ENCODE data around the gene ADAM23.

The ADAM23 gene

DNA sequence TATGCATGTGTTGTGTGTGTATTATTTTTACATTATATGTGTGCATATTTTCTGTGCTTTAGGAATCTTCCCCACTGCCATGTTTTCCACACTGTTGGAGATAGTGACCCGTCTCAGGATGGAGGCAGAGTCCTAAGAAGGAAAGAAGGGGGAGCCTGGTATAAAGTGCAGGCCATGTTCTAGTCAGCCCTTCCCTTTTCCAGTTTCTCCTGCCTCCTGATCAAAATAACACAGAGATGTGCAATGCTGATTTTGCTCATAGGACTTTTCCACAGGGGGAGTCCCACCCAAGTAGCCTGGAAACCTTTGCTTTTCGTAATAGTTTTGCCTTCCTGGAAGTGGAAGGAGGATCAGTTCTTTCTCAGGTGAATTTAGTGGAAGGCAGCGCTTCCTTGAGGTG lies 126.1 kb downstream of the ADAM23 start:
- no peak for DNase-seq (ENCODE audit: low spot score)

DNA sequence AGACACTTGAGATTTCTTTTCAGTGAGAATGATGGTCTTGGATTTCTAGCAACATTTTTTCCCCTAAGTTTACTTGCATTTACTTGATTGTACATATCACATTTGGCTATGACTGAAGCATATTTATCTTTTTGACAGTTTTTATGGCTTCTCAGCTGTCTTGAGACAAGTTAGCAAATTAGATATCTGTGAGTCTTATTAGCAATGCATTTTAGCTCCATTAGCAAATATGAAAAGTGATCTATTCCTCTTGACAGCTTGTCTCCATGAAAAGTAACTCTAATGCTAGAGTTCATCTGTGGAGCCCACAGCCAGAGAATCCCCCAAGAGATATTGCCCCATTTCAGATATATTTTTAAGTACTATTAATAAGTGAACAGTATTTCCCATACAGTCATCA lies 126.9 kb downstream of the ADAM23 start:
- no peak for DNase-seq (ENCODE audit: low spot score)

DNA sequence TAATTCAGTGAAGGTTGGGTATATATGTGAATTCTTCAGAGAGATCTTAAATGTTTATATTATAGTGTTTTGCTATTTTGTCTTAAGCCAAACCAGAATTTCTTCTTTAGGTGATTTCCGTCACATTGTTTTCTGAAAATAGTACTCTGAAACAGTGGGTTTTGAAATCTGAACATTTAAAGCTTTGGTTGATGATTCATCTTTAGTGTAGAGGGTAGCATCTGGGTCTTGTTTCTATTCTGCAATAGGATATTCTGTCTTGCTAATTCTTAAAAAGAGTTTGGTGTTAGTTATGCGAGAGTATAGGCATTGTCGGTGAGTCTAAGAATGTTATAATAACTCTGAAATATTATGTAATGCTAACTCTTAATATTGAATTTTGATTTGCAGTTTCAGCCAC lies 129.4 kb downstream of the ADAM23 start:
- no peak for DNase-seq (ENCODE audit: low spot score)

DNA sequence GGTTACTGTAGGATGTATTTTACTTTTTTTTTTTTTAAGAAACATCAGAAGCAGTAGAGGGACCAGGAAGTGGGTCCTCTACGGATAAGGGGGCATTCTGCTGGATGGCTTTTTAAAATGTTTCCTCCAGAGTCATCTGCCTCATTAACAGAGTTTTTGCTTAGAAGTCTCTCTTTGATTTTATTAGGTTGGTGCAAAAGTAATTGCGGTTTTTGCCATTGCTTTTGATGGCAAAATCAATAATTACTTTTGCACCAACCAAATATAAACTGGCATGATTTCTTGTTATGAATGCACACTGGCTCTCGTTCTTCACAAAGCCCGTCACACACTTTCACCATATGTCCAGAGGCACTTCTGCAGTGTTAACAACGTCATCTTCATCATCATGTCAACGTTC lies 130.5 kb downstream of the ADAM23 start:
- DNase-seq (ENCODE audit: low spot score) = no peak

DNA sequence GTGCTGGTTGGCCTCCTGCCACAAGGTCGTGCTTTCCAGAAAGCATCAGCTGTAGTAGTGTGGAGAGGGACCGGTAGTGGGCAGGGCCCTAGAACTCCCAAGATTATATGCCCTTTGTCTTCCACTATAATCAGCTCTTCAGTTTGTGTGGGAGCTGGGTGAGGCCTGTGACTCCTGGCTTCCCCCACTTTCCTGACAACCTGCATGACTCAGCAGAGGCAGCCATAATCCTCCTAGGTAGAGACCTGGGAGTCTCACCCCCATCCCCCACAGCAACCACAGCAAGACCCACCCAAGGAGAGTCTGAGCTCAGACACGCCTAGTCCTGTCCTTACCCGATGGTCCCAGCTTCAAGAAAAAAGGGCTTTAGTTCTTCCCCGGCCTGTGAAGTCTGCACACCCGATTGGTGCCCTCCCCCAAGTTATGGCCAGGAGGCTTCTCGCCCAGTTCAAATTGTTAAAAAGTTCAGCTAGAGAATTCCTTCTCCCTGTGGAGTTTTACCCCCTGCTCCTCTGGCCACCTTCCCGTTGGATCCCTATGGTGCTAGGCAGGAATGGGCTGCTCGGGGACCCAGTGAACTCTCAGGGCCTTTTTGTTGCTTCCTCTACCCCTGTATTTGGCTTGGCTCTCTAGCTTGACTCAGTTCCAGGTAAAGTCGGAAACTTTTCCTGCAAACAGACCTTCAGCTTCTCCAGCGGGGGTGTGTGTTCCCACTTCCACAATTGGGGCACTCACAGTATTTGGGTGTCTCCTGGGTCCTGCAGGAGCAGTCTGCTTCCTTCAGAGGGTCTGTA lies 141.2 kb downstream of the ADAM23 start:
- no peak for DNase-seq (ENCODE audit: low spot score)

DNA sequence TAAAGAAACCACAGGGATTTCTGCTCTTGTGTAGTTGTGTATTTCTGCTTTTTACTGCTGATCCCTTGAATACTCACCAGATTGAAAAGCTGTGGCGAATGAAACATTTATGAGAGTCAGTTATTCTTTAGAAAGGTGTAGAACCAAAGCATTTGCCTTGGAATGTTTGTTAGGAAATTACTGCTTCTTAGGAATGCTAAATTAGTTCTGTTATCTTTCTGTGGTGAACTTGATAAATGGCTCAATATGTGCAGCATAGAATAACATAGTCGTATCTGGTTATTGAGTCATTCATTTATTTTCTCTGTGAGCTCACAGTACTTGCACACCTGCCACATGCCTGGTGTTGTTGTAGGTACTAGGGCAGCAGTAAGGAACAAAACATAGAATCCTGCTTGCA lies 142.0 kb downstream of the ADAM23 start:
- DNase-seq (ENCODE audit: low spot score) = no peak

DNA sequence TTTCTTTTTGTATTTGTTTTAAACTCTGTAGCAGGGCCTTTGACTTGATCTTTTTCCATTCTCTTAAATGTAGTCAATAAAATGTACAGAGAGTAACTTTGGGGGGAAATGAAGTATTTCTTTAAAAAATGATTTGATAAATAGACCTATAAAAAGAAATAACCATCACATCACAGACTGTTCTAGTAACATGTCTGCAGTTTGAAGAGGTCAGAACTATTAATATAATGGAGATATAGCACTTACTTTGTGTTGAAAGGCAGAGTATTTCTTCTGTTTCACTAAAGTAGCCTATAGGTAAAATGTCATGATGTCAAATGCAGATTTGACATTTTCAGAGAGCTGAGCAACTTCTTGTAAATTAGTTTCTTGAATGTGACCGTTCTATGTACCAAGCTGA lies 143.3 kb downstream of the ADAM23 start:
- DNase-seq (ENCODE audit: low spot score) = no peak

DNA sequence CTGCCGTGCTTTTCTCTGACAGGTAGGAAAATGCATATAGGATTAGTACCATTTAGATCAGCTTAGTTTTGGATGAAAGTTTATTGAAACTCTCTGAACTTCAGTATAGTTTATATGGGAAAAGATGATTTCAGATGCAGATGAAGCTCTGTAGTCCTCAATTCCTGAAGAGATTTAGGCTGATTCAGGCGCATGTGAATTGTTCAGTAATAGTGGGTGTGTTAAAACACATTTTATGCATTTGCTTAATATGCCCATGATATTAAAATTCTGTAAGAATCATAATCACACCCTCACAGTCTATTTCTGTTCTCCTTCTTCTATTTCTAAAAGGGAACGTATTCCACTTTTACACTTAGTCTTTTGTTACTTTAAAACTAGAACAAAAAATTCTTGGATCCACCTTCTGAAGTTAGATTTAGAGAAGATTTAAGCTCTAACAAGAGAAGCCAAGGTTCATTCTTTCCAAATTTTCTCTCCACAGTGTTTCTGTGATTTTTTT lies 154.4 kb downstream of the ADAM23 start:
- DNase-seq (ENCODE audit: low spot score) = no peak

DNA sequence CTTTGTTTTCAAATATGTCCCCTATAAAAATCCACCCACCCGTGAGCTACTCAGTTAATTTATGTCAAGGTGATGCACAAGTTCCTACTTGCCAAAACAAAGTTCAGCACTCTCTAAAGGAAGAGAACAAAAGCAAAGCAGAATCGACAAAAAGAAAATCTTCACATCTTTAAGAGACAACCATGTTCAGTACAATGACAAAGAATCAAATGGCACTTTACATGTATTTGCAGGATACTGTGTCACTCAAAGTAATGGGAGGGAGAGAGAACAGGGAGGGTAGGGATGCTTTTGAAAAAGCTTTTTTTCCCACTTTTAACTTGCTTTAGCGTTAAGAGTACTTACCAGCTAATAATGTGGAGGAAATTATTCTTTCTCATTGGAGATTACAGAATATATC lies 159.9 kb downstream of the ADAM23 start:
- no peak for DNase-seq (ENCODE audit: low spot score)

DNA sequence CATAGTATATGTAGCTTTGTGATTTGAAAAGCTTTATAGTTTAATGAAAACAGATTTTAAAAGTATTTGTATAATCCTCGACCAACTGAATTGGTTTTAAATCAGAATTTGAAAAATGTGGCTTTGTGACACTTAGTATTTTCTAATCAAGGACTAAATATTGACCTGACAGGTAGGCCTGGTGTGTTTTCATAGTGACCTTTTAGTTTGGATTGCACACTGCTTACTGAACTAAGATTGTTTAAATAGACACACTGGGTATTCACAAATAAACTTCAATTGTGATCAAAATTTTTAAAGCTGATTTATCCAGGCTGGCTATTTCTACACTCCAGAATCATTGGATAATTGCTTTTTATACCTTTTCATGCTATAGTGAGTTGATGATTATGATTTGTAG lies 167.1 kb downstream of the ADAM23 start:
- DNase-seq (ENCODE audit: low spot score) = no peak

DNA sequence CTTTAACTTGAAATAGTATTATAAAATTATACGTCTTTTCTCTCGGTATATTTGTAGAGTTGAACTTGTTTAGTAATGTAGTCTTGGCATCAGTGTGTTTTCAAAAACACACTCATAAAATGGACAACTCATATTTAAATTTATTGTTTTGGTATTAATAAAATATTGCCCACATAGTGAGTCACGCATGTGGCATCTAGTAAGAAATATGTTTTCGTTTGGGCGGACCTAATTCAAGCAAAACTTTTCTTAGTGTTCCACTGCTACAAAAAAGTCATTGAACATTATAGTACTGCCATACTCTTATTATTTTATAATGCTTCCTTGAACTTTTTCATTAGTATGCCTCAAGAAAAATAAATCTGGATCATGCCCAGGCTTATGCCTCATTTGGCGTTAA lies 167.9 kb downstream of the ADAM23 start:
- no peak for DNase-seq (ENCODE audit: low spot score)

DNA sequence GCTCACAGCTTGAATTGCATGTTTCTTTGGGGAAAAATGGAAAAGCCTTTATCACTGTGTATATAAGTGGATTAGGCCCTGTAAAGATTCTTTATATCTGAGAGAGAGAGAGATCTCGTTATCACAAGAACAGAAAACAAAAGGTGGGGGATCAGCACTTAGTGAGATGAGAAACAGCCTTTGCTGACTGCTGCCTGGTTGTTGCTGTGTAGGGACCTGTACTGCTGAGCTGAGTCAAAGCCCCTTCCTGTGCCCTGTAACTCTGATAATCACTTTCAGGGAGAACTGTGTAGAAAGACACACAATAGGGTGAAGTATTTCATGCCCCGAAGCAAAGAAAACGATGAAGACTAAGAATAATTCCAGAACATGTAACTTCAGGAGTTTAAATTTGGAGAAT lies 168.4 kb downstream of the ADAM23 start:
- no peak for DNase-seq (ENCODE audit: low spot score)

DNA sequence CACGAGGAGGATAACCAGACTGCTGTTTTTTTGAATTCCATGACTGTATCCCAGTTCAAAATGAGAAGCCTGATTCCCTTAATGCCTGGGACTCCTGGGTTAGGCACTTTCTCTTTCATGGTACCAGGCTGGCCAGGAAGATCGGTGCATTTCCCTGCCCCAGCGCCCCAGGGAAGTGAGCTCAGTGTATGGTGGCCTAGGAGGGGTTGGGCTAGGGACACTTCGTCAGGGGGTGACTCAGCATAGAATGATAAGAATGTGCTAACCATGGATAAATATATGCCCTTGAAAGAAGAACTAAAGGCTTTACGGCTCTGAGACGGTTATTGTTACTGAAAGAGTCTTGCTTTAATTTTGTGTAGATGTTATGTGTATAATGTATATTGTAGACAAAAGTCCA lies 171.5 kb downstream of the ADAM23 start:
- DNase-seq (ENCODE audit: low spot score) = no peak

DNA sequence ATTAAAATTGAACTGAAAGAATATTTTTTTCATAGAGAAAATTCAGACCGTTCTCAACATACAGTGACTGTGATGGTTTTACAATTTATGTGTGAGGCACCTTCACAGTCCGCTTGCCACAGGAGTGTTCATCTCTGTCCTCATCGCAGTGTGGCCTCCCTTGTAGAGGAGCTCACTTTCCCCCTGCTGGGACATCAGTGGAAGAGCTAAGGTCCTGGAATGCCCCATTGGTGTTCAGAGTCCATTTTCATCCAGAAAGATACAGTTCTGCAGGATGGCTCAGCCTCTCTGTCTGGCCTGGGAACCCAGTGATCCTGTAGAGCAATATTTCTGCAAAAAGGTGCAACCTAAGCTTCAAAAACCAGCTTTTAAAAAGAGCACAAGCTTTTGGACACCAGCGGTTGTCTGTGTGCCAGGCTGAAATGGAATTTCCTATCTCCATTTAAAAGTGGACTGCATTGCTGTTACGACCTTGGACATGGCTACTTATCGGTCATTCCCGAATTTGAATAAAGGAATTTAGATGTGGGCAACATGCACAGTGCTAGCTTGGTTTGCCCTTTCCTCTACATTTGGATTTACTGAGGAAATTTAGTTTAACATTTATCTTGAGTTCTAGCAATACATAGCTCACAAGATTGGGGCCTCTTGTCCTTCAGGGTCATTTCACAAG lies 172.2 kb downstream of the ADAM23 start:
- DNase-seq (ENCODE audit: low spot score) = no peak

DNA sequence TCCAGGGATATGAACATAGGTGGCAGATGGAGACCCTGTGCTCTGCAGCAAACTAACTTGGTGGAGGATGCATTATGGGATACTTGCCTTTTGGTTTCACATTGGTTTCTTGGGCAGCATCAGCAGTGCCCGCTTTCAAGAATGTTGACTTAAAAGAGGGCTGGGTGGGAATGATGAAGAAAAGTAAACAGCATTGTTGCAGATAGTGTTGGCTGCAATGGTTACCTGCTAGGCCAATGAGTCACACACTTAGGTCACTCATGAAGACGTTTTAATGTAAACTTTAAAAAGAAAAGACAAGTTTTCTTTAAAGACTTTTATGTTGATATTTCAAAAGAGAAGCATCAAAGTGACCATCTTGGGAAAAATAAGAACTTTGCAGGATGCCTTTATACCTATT lies 172.8 kb downstream of the ADAM23 start:
- no peak for DNase-seq (ENCODE audit: low spot score)

DNA sequence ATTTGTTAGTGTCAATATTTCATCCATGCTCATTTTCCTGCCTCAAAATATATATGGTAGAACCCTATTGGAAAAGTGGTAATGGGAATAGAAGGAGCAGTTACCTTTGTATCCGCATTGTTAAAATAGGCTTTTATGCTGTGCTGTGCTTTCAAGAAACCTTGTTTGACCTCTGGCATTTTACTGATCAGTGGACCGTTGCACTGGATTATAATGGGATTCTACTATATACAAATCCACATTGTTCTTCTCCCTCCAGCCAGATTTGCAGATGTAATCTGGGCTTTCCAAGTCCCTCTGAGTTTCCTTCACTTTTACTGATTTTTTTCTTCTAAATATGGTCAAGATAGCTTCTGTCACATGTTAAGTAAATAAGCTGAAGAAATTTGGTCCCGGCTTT lies 175.7 kb downstream of the ADAM23 start:
- no peak for DNase-seq (ENCODE audit: low spot score)

DNA sequence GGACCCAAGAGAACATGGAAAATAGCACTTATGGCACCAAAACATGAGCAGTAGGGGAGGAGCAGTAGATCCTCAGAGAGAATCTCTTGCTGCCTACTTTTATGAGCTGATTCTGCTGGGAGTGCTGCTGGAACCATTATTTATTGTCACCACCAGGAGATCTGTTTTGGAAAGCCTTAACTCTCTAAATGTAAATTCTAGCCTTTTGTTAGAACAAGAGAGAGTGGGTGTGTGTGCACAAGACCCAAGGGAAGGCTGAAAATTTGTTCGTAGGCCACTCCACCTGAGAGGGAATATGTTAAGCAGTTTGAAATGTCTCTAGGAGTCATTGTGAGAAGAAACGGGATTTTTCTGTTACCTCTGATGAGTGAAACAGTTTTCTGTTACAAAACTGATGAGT lies 182.8 kb downstream of the ADAM23 start:
- DNase-seq (ENCODE audit: low spot score) = no peak

DNA sequence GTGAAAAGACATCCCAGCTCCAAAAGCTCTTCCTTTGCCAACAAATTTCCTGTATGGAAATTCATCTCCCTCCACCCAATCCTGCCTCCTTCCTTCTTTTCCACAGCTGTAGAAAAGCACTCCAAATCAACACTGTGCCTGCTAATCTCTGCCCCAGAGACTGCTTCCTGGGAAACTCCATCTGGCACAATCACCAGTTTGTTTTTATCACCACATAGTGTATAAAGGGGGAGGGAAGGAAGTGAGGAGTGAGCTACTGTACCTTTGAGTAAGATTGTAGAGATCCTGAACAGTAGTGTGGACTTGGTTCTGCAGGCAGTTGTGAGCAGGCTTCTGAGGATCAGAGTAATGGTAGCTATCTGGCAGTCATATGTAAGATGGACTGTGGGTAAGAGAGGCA lies 184.3 kb downstream of the ADAM23 start:
- no peak for DNase-seq (ENCODE audit: low spot score)

DNA sequence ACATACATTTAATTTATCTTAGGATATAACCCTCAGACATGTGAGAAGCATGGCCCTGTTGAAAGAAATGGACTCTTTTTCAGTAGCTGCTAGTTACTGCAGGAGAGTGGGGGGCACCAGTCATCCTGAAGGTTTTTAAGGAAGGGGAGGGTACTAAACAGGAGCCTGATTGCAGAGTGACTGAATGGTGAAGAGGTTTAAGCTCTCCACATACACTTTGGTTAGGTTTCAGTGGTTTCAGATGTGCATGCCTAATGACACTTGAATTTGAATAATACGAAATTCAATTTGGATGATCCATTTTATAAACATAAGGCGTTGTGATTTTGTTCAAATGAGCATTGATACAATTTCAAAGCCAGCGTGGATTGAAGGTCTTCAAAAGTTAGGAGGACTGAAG lies 188.0 kb downstream of the ADAM23 start:
- no peak for DNase-seq (ENCODE audit: low spot score)

DNA sequence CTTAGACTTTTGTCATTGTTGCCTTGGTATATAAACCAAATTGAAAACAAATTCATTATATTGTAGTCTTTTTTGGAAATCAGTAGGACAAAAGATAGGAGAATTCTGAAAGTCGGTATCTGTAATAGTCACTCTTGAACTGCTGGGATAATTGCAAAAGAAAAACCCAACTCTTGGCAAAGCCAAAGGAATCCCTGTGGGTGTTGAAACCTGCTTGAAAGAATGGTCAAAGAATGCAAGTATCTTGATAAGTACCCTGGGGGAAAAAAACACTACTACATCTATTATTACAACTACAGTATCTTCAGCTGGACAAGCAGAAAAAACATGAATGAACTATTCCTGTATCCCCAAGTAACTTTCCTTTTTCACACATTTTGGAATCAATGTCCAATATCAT lies 191.7 kb downstream of the ADAM23 start:
- no peak for DNase-seq (ENCODE audit: low spot score)

DNA sequence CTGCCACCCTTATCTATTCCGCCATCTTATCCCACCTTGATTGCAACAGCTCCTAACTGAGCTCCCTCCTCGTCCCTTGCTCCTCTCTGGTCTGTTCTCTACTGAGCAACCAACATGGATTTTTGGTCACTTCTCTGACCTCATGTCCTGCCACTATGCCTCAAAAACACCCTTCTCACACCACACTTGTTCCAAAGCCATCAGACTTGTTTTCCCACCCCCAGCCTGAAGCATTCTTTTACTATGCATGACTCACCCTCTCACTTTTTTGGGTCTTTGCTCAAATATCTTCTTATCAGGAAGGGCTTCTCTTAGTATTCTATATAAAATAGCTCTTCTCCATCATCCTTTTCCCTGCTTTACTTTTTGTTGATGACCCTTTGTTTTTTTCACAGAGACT lies 196.3 kb downstream of the ADAM23 start:
- DNase-seq (ENCODE audit: low spot score) = no peak

DNA sequence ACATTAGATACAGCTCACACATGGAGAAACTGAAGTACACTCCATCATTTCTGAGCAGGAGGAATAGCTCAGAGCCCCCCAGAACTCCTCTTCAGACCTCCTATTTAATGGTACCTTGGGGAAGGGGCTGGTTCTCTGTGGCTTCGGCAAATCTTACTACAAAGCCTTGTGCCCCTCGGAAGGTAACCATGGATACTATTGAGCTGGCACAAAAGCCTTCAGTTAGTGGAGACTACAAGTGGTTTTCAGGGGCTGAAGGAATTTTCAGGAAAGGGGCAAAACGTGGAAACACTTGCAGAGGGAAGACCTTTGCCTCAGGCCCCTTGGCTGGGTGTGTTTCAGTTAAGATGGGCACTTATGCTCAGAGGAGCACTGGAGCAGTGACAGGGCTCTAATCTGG lies 197.9 kb downstream of the ADAM23 start:
- no peak for DNase-seq (ENCODE audit: low spot score)

DNA sequence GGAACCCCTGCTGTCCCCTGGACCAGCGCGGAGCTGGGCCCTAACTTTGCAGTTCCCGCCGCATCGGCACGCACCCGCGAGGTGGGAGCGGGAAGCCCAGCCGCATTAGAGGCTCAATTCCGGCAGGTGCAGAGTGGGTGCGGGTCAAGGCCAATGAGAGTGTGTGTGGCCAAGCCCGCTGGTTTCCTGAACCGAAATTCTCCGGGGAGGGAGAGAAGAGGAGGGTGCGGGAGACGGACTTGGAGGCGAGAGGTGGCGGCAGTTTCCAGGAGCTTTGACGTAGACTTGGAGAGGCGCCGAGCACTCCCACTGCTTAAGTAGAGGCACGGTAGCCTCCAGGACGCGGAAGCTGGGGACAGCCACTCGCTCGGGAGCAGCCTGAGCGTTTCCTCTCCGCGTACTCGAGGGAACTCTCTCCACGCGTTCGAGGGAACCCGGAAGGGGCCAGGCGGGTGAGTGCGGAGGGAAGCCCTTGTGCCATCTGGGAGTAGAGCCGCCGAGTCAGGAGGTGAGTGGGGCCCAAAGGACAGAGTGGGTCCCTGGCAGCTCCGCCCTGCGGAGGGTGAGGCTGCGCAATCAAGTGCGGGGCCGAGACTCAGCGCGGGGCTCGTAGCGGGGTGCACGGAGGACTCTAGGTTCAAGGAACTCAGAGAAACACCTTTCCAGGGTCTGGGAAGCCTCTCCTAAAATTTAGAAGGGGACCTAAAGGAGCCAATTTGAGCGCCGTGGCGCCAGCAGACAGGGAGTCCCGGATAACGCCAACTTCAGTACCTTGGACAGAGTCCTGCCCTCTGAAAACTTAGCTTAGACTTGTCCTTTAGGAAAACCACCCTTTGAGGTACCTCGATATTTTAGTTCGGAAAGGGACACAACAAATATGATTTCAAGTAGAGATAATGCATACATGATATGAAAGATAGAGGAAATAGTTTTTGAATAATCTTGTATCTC lies 199.0 kb downstream of the ADAM23 start, which contains the start of gene FAM237A:
FAM237A (plus strand) TSS at position 413 of the 951 bp plus-strand sequence. CDS start 1,750 bp downstream, outside the sequence.
- DNase-seq (ENCODE audit: low spot score) = peak; percentile 30

Measured in kidney capillary endothelial cell (primary cell).